GM19397 (cell line): ENCODE measurements around the gene HLA-E.
A peak's percentile ranks its signal among the peaks of the same experiment; 100 is the strongest.
"Not testable (repeated sequence)": the region's sequence is repeated elsewhere in the genome, so short reads cannot be mapped to it uniquely, and the experiment has no call there.

Experiments
- ATAC-seq: cut with Tn5 transposase; IDR thresholded peaks from one replicate; pipeline ENCODE4 v1.9.1; 2021; ENCODE audit warnings: mild to moderate bottlenecking, moderate library complexity; ENCODE audit not compliant: unreplicated experiment

Gene HLA-E

GRCh38 chr6:30489081-30490025, at the start of gene HLA-E:
Gene HLA-E, plus strand, starts transcription at chr6:30489509. Its CDS starts 23 bp downstream, at chr6:30489532.
- peak; percentile 76 for ATAC-seq

- no peak for ATAC-seq
These were observed 48.1 kb upstream of the HLA-E start for GRCh38 chr6:30441171-30441570.

GRCh38 chr6:30443657-30444450, 45.5 kb upstream of the HLA-E start:
- ATAC-seq = no peak

GRCh38 chr6:30444451-30444742, 44.9 kb upstream of the HLA-E start:
- no peak for ATAC-seq

- no peak for ATAC-seq
These were observed 43.0 kb upstream of the HLA-E start for GRCh38 chr6:30446259-30446658.

- ATAC-seq = no peak
These were observed 42.1 kb upstream of the HLA-E start for GRCh38 chr6:30447237-30447636.

- ATAC-seq = no peak
These were observed 38.8 kb upstream of the HLA-E start for GRCh38 chr6:30450548-30450908.

- no peak for ATAC-seq
These were observed 38.1 kb upstream of the HLA-E start for GRCh38 chr6:30450909-30451841.

GRCh38 chr6:30452736-30453507, 36.4 kb upstream of the HLA-E start:
- no peak for ATAC-seq

GRCh38 chr6:30453508-30454116, 35.7 kb upstream of the HLA-E start:
- ATAC-seq = no peak

- ATAC-seq = no peak
These were observed 30.2 kb upstream of the HLA-E start for GRCh38 chr6:30459145-30459544.

GRCh38 chr6:30461055-30461454, 28.3 kb upstream of the HLA-E start:
- ATAC-seq = no peak

- no peak for ATAC-seq
These were observed 26.8 kb upstream of the HLA-E start for GRCh38 chr6:30462482-30462881.

- ATAC-seq = no peak
These were observed 26.1 kb upstream of the HLA-E start for GRCh38 chr6:30463242-30463641.

- no peak for ATAC-seq
These were observed 25.4 kb upstream of the HLA-E start for GRCh38 chr6:30463651-30464618.

- ATAC-seq = no peak
These were observed 23.6 kb upstream of the HLA-E start for GRCh38 chr6:30465595-30466306.

- ATAC-seq = no peak
These were observed 18.3 kb upstream of the HLA-E start for GRCh38 chr6:30470968-30471367.

- ATAC-seq = not testable (repeated sequence)
These were observed 14.2 kb upstream of the HLA-E start for GRCh38 chr6:30475116-30475515.
